HEK293 (cell line): ENCODE results near the gene APOL2.

Experiments
- CTCF ChIA-PET: fragments of 350-600 bp; formaldehyde crosslinking; extraction: SDS; loops from one replicate; lab custom pipeline; 2021; ENCODE audit warnings: antibody characterized with exemption; lab: Yijun Ruan, JAX
- POLR2A ChIA-PET: fragments of 300-600 bp; formaldehyde crosslinking; extraction: SDS; loops from one replicate; lab custom pipeline; 2020; ENCODE audit warnings: antibody characterized with exemption, inconsistent platforms; lab: Yijun Ruan, JAX
- H3K27ac ChIP-seq: fragments of 200-500 bp; sonication (Bioruptor generic); 2 replicates; pipeline ENCODE4 v1.5.1; 2014; ENCODE audit warnings: low read depth, low read length, control low read depth, inconsistent platforms; ENCODE audit errors: extremely low read depth
- H3K36me3 ChIP-seq, 2 experiments: fragments of 200-500 bp in 1 of 2; sonication (Bioruptor generic) in 1 of 2; 1 replicate in 1 of 2; 2 replicates in 1 of 2; pipeline ENCODE4 v1.5.1; 2014 to 2017; ENCODE audit warnings: inconsistent platforms in 2 of 2, low read length in 2 of 2; ENCODE audit not compliant: control insufficient read depth in 2 of 2, insufficient read depth in 1 of 2
- H3K4me1 ChIP-seq: fragments of 200-500 bp; sonication (Bioruptor generic); 2 replicates; pipeline ENCODE4 v1.5.1; 2014; ENCODE audit warnings: mild to moderate bottlenecking, low read length, inconsistent platforms; ENCODE audit not compliant: control insufficient read depth, insufficient read depth
- H3K4me3 ChIP-seq: 2 replicates; pipeline ENCODE4 v1.5.1; 2011; ENCODE audit warnings: low read depth, mild to moderate bottlenecking, control low read depth, low read length, moderate library complexity
- H3K9me3 ChIP-seq: fragments of 200-500 bp; sonication (Bioruptor generic); 2 replicates; pipeline ENCODE4 v1.5.1; 2014; ENCODE audit warnings: low read depth, low read length, inconsistent platforms; ENCODE audit not compliant: control insufficient read depth, insufficient read depth
- BCL11A ChIP-seq: fragments of 450-650 bp; formaldehyde crosslinking; IDR thresholded peaks from 2 replicates; pipeline ENCODE4 v1.5.1; 2016; ENCODE audit warnings: low read depth, missing biosample characterization, missing genetic modification characterization
- GFI1B ChIP-seq: fragments of 450-650 bp; formaldehyde crosslinking; IDR thresholded peaks from 2 replicates; pipeline ENCODE4 v1.5.1; 2016; ENCODE audit warnings: missing biosample characterization, missing genetic modification characterization
- SP3 ChIP-seq: fragments of 450-650 bp; formaldehyde crosslinking; IDR thresholded peaks from 2 replicates; pipeline ENCODE4 v1.5.1; 2016; ENCODE audit warnings: missing biosample characterization, missing genetic modification characterization
- WT1 ChIP-seq: fragments of 450-650 bp; formaldehyde crosslinking; IDR thresholded peaks from 2 replicates; pipeline ENCODE4 v1.5.1; 2016; ENCODE audit warnings: missing biosample characterization, missing genetic modification characterization
- ZBTB48 ChIP-seq: fragments of 450-650 bp; formaldehyde crosslinking; IDR thresholded peaks from 2 replicates; pipeline ENCODE4 v1.5.1; 2016; ENCODE audit warnings: missing biosample characterization, missing genetic modification characterization
- ZNF10 ChIP-seq: fragments of 450-650 bp; formaldehyde crosslinking; IDR thresholded peaks from 2 replicates; pipeline ENCODE4 v1.5.1; 2017; ENCODE audit warnings: missing biosample characterization, missing genetic modification characterization
- ZNF132 ChIP-seq: fragments of 450-650 bp; formaldehyde crosslinking; IDR thresholded peaks from 2 replicates; pipeline ENCODE4 v1.5.1; 2017; ENCODE audit warnings: missing biosample characterization, missing genetic modification characterization, borderline replicate concordance
- ZNF138 ChIP-seq: fragments of 450-650 bp; formaldehyde crosslinking; IDR thresholded peaks from 2 replicates; pipeline ENCODE4 v1.5.1; 2016; ENCODE audit warnings: missing biosample characterization, missing genetic modification characterization, borderline replicate concordance
- ZNF169 ChIP-seq: fragments of 450-650 bp; formaldehyde crosslinking; IDR thresholded peaks from 2 replicates; pipeline ENCODE4 v1.5.1; 2016; ENCODE audit warnings: missing biosample characterization, missing genetic modification characterization
- ZNF266 ChIP-seq: fragments of 450-650 bp; formaldehyde crosslinking; IDR thresholded peaks from 2 replicates; pipeline ENCODE4 v1.5.1; 2016; ENCODE audit warnings: missing biosample characterization, missing genetic modification characterization, low read depth
- ZNF354C ChIP-seq: fragments of 450-650 bp; formaldehyde crosslinking; IDR thresholded peaks from 2 replicates; pipeline ENCODE4 v1.5.1; 2016; ENCODE audit warnings: missing biosample characterization, missing genetic modification characterization, low read depth, borderline replicate concordance
- ZNF624 ChIP-seq: fragments of 450-650 bp; formaldehyde crosslinking; IDR thresholded peaks from 2 replicates; pipeline ENCODE4 v1.5.1; 2017; ENCODE audit warnings: missing biosample characterization, missing genetic modification characterization
- ZNF701 ChIP-seq: fragments of 450-650 bp; formaldehyde crosslinking; IDR thresholded peaks from 2 replicates; pipeline ENCODE4 v1.5.1; 2016; ENCODE audit warnings: missing biosample characterization, missing genetic modification characterization
- ZNF791 ChIP-seq: fragments of 450-650 bp; formaldehyde crosslinking; IDR thresholded peaks from 2 replicates; pipeline ENCODE4 v1.5.1; 2016; ENCODE audit warnings: missing biosample characterization, missing genetic modification characterization
- ZXDB ChIP-seq: fragments of 450-650 bp; formaldehyde crosslinking; IDR thresholded peaks from 2 replicates; pipeline ENCODE4 v1.5.1; 2016; ENCODE audit warnings: missing biosample characterization, missing genetic modification characterization
- TF ChIP-seq, protein P1 (sequence below): fragments of 450-650 bp; IDR thresholded peaks from 2 replicates; pipeline ENCODE4 v1.5.1; 2018; ENCODE audit warnings: missing biosample characterization, missing genetic modification characterization
- TF ChIP-seq, protein P2 (sequence below): fragments of 450-650 bp; formaldehyde crosslinking; IDR thresholded peaks from 2 replicates; pipeline ENCODE4 v1.5.1; 2016; ENCODE audit warnings: missing biosample characterization, missing genetic modification characterization
- TF ChIP-seq, protein P3 (sequence below): fragments of 450-650 bp; formaldehyde crosslinking; IDR thresholded peaks from 2 replicates; pipeline ENCODE4 v1.5.1; 2017; ENCODE audit warnings: missing biosample characterization, missing genetic modification characterization
- TF ChIP-seq, protein P4 (sequence below): fragments of 450-650 bp; formaldehyde crosslinking; IDR thresholded peaks from 2 replicates; pipeline ENCODE4 v1.5.1; 2016; ENCODE audit warnings: missing biosample characterization, missing genetic modification characterization
- TF ChIP-seq, protein P5 (sequence below): fragments of 450-650 bp; formaldehyde crosslinking; conservative IDR thresholded peaks from 2 replicates; pipeline ENCODE4 v1.5.1; 2016; ENCODE audit warnings: low read depth, missing biosample characterization, missing genetic modification characterization

APOL2 gene

DNA sequence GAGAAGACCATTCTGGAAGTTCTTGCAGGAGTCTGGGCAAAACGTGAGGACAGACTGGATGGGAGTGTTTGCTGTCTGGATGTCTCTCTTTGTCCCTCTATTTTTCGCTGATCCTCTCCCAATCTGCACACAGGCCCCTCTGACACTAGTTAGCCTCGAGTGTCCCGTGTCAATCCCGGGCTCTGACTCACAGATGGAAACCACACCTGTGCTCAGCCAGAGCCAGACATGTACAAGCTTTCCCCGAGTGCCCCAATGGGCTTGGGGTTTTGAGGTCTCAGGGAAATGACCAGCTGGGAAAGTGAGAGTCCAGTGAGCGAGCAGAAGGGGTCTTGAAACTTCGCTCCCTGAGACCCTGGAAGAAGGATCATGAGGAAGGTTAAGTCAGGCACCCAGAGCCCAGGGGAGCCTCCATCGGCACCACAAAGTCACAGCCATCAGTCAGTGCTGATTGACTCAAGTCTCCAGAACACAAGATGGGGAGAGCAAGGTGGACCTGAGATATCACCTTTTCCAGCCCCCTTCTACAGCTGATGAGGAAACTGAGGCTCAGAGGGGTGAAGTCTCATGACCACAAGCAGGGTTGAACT lies 13.9 kb downstream of the APOL2 start (continued):
- TF ChIP-seq, protein P1, sequence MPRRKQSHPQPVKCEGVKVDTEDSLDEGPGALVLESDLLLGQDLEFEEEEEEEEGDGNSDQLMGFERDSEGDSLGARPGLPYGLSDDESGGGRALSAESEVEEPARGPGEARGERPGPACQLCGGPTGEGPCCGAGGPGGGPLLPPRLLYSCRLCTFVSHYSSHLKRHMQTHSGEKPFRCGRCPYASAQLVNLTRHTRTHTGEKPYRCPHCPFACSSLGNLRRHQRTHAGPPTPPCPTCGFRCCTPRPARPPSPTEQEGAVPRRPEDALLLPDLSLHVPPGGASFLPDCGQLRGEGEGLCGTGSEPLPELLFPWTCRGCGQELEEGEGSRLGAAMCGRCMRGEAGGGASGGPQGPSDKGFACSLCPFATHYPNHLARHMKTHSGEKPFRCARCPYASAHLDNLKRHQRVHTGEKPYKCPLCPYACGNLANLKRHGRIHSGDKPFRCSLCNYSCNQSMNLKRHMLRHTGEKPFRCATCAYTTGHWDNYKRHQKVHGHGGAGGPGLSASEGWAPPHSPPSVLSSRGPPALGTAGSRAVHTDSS (tag by site-specific recombination) = no peak
- TF ChIP-seq, protein P2, sequence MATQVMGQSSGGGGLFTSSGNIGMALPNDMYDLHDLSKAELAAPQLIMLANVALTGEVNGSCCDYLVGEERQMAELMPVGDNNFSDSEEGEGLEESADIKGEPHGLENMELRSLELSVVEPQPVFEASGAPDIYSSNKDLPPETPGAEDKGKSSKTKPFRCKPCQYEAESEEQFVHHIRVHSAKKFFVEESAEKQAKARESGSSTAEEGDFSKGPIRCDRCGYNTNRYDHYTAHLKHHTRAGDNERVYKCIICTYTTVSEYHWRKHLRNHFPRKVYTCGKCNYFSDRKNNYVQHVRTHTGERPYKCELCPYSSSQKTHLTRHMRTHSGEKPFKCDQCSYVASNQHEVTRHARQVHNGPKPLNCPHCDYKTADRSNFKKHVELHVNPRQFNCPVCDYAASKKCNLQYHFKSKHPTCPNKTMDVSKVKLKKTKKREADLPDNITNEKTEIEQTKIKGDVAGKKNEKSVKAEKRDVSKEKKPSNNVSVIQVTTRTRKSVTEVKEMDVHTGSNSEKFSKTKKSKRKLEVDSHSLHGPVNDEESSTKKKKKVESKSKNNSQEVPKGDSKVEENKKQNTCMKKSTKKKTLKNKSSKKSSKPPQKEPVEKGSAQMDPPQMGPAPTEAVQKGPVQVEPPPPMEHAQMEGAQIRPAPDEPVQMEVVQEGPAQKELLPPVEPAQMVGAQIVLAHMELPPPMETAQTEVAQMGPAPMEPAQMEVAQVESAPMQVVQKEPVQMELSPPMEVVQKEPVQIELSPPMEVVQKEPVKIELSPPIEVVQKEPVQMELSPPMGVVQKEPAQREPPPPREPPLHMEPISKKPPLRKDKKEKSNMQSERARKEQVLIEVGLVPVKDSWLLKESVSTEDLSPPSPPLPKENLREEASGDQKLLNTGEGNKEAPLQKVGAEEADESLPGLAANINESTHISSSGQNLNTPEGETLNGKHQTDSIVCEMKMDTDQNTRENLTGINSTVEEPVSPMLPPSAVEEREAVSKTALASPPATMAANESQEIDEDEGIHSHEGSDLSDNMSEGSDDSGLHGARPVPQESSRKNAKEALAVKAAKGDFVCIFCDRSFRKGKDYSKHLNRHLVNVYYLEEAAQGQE (tag by site-specific recombination) = no peak
- no peak for TF ChIP-seq ZNF266 (tag by site-specific recombination)

DNA sequence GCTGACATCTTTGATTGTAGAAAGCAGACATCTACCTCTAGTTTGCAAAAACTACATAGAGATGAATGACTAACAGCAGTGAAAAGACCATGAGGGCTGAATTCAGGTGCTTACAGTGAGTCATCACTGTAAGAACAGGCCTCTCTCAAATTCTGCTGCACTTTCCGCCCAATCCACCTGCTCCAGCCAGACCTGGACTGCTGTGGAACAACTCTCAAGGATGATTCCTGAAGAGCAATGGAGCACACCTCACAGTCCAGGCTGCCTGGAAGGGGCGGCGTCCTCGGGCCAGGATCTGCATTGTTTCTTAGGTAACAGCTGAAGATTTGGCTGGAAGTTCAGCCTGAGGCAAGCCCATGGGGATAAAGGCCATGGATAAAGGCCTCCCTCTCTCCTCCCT lies 15.1 kb downstream of the APOL2 start:
- H3K4me3 ChIP-seq = no peak overlapping the region
- ChIA-PET POLR2A (no interaction called here), CTCF (interaction anchor here (0.6 to 5.0 kb wide), 4 partner anchors 16 to 870 kb away, joined by 3 to 30 read pairs (median 4); partner anchors contain the start of gene APOL2)
- H3K27ac ChIP-seq = no peak overlapping the region
- no peaks in the 10 kb centered on the region for H3K9me3 ChIP-seq
- no peak for TF ChIP-seq WT1
- no peaks in the 10 kb centered on the region for H3K4me1 ChIP-seq
- peaks cover 0 to 18% of the 10 kb centered on the region in 2 experiments; a peak in 1 of 3 replicates for H3K36me3 ChIP-seq

DNA sequence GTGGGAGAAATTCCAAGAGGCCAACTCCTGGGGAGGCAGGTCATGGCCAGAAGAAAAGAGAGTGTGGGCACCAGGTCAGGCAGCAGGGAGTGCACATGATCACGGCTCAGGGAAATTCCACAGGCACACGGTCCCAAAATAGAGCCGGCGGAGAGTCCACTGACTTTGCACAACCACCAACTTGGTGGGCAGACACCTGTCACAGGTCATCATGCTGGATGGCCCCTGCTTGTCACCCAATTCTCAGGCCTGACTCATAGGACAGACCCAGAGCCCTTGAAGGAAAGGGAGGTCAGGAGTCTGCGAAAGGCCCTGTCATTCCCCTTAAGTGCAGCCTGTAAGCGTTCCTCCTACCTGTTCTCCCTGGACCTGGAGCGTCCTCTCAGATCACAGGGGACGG lies 15.8 kb downstream of the APOL2 start:
- Histone ChIP-seq H3K36me3 (peaks cover 0 to 12% of the 10 kb centered on the region in 2 experiments; a peak in 1 of 3 replicates), H3K27ac (no peak overlapping the region), H3K9me3 (no peaks in the 10 kb centered on the region), H3K4me3 (no peak overlapping the region), H3K4me1 (no peaks in the 10 kb centered on the region)
- POLR2A ChIA-PET = no interaction called here
- CTCF ChIA-PET = interaction anchor here (0.9 to 5.0 kb wide), 4 partner anchors 9 to 63 kb away, joined by 3 to 30 read pairs (median 3); partner anchors contain the start of gene APOL2
- TF ChIP-seq ZNF169 (tag by site-specific recombination) (no peak), ZBTB48 (no peak), ZNF701 (tag by site-specific recombination) (no peak), ZNF132 (tag by site-specific recombination) (no peak), ZNF10 (tag by site-specific recombination) (no peak), SP3 (tag by site-specific recombination) (no peak), GFI1B (tag by site-specific recombination) (no peak), ZNF138 (no peak), ZNF624 (no peak), BCL11A (tag by site-specific recombination) (no peak), ZNF354C (tag by site-specific recombination) (no peak), ZXDB (tag by site-specific recombination) (no peak), ZNF791 (tag by site-specific recombination) (no peak)
- TF ChIP-seq, protein P3, sequence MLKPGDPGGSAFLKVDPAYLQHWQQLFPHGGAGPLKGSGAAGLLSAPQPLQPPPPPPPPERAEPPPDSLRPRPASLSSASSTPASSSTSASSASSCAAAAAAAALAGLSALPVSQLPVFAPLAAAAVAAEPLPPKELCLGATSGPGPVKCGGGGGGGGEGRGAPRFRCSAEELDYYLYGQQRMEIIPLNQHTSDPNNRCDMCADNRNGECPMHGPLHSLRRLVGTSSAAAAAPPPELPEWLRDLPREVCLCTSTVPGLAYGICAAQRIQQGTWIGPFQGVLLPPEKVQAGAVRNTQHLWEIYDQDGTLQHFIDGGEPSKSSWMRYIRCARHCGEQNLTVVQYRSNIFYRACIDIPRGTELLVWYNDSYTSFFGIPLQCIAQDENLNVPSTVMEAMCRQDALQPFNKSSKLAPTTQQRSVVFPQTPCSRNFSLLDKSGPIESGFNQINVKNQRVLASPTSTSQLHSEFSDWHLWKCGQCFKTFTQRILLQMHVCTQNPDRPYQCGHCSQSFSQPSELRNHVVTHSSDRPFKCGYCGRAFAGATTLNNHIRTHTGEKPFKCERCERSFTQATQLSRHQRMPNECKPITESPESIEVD = no peak
- TF ChIP-seq, protein P4, sequence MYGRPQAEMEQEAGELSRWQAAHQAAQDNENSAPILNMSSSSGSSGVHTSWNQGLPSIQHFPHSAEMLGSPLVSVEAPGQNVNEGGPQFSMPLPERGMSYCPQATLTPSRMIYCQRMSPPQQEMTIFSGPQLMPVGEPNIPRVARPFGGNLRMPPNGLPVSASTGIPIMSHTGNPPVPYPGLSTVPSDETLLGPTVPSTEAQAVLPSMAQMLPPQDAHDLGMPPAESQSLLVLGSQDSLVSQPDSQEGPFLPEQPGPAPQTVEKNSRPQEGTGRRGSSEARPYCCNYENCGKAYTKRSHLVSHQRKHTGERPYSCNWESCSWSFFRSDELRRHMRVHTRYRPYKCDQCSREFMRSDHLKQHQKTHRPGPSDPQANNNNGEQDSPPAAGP (tag by site-specific recombination) = no peak
- TF ChIP-seq, protein P5, sequence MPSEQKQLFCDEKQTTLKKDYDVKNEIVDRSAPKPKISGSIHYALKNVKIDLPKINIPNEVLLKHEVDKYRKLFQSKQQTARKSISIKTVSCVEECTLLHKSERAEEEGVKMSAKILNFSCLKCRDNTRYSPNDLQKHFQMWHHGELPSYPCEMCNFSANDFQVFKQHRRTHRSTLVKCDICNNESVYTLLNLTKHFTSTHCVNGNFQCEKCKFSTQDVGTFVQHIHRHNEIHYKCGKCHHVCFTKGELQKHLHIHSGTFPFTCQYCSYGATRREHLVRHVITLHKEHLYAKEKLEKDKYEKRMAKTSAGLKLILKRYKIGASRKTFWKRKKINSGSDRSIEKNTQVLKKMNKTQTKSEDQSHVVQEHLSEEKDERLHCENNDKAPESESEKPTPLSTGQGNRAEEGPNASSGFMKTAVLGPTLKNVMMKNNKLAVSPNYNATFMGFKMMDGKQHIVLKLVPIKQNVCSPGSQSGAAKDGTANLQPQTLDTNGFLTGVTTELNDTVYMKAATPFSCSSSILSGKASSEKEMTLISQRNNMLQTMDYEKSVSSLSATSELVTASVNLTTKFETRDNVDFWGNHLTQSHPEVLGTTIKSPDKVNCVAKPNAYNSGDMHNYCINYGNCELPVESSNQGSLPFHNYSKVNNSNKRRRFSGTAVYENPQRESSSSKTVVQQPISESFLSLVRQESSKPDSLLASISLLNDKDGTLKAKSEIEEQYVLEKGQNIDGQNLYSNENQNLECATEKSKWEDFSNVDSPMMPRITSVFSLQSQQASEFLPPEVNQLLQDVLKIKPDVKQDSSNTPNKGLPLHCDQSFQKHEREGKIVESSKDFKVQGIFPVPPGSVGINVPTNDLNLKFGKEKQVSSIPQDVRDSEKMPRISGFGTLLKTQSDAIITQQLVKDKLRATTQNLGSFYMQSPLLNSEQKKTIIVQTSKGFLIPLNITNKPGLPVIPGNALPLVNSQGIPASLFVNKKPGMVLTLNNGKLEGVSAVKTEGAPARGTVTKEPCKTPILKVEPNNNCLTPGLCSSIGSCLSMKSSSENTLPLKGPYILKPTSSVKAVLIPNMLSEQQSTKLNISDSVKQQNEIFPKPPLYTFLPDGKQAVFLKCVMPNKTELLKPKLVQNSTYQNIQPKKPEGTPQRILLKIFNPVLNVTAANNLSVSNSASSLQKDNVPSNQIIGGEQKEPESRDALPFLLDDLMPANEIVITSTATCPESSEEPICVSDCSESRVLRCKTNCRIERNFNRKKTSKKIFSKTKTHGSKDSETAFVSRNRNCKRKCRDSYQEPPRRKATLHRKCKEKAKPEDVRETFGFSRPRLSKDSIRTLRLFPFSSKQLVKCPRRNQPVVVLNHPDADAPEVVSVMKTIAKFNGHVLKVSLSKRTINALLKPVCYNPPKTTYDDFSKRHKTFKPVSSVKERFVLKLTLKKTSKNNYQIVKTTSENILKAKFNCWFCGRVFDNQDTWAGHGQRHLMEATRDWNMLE (tag by site-specific recombination) = no peak
